Trophoblast cell (in vitro differentiated cells and primary cell): ENCODE data around the gene ENTPD8.

Source experiments
- DNase-seq, 2 donors: peaks; one replicate each; pipeline ENCODE4 v3.0.0-alpha.2; 2016
- H2AFZ ChIP-seq: 2 replicates; pipeline ENCODE4 v1.6.1; 2013; ENCODE audit warnings: low read length, moderate library complexity, mild to moderate bottlenecking; ENCODE audit not compliant: insufficient read depth, poor library complexity
- H2AK5ac ChIP-seq: 2 replicates; pipeline ENCODE4 v1.6.1; 2013; ENCODE audit warnings: mild to moderate bottlenecking, low read length
- H2BK120ac ChIP-seq: 2 replicates; pipeline ENCODE4 v1.6.1; 2013; ENCODE audit warnings: low read length, mild to moderate bottlenecking, moderate library complexity; ENCODE audit not compliant: insufficient read depth, poor library complexity
- H2BK12ac ChIP-seq: 2 replicates; pipeline ENCODE4 v1.6.1; 2013; ENCODE audit warnings: mild to moderate bottlenecking, low read length, moderate library complexity
- H2BK5ac ChIP-seq: 2 replicates; pipeline ENCODE4 v1.6.1; 2013; ENCODE audit warnings: low read length, low read depth, moderate library complexity, mild to moderate bottlenecking; ENCODE audit not compliant: poor library complexity
- H3K14ac ChIP-seq: 2 replicates; pipeline ENCODE4 v1.6.1; 2013; ENCODE audit warnings: mild to moderate bottlenecking, low read length
- H3K18ac ChIP-seq: 2 replicates; pipeline ENCODE4 v1.6.1; 2013; ENCODE audit warnings: mild to moderate bottlenecking, low read length
- H3K23ac ChIP-seq: 2 replicates; pipeline ENCODE4 v1.6.1; 2013; ENCODE audit warnings: low read length
- H3K27ac ChIP-seq: 2 replicates; pipeline ENCODE4 v1.5.1; 2013; ENCODE audit warnings: low read depth, mild to moderate bottlenecking, inconsistent platforms, low read length, moderate library complexity
- H3K27me3 ChIP-seq: 2 replicates; pipeline ENCODE4 v1.6.1; 2013; ENCODE audit warnings: inconsistent platforms, mild to moderate bottlenecking, low read length, moderate library complexity; ENCODE audit not compliant: insufficient read depth
- H3K36me3 ChIP-seq, 2 experiments: 1 replicate in 1 of 2; 2 replicates in 1 of 2; pipeline ENCODE4 v1.6.1; 2013; ENCODE audit warnings: low read length in 2 of 2, mild to moderate bottlenecking in 2 of 2, moderate library complexity in 1 of 2; ENCODE audit not compliant: insufficient read depth in 2 of 2, control insufficient read depth in 1 of 2
- H3K4ac ChIP-seq: 2 replicates; pipeline ENCODE4 v1.6.1; 2013; ENCODE audit warnings: low read depth, mild to moderate bottlenecking, low read length, moderate library complexity
- H3K4me1 ChIP-seq, 2 experiments: 1 replicate in 1 of 2; 2 replicates in 1 of 2; pipeline ENCODE4 v1.6.1; 2013; ENCODE audit warnings: low read length in 2 of 2, mild to moderate bottlenecking in 2 of 2, moderate library complexity in 1 of 2; ENCODE audit not compliant: insufficient read depth in 2 of 2, control insufficient read depth in 1 of 2
- H3K4me2 ChIP-seq: 2 replicates; pipeline ENCODE4 v1.6.1; 2013; ENCODE audit warnings: inconsistent platforms, mild to moderate bottlenecking, low read length, moderate library complexity
- H3K4me3 ChIP-seq: 2 replicates; pipeline ENCODE4 v1.5.1; 2013; ENCODE audit warnings: mild to moderate bottlenecking, low read depth, low read length, inconsistent platforms
- H3K79me1 ChIP-seq: one replicate; pipeline ENCODE4 v1.6.1; 2013; ENCODE audit warnings: low read length
- H3K79me2 ChIP-seq: 2 replicates; pipeline ENCODE4 v1.6.1; 2013; ENCODE audit warnings: low read length, mild to moderate bottlenecking; ENCODE audit not compliant: control insufficient read depth, insufficient read depth, poor library complexity
- H3K9ac ChIP-seq: 2 replicates; pipeline ENCODE4 v1.6.1; 2013; ENCODE audit warnings: mild to moderate bottlenecking, low read length
- H3K9me3 ChIP-seq: 2 replicates; pipeline ENCODE4 v1.6.1; 2013; ENCODE audit warnings: low read depth, mild to moderate bottlenecking, control low read depth, inconsistent platforms, low read length; ENCODE audit not compliant: insufficient read depth
- H4K12ac ChIP-seq: 2 replicates; pipeline ENCODE4 v1.6.1; 2013; ENCODE audit warnings: low read depth, mild to moderate bottlenecking, low read length, moderate library complexity
- H4K8ac ChIP-seq: 2 replicates; pipeline ENCODE4 v1.6.1; 2013; ENCODE audit warnings: low read depth, mild to moderate bottlenecking, low read length, moderate library complexity
- H4K91ac ChIP-seq: one replicate; pipeline ENCODE4 v1.6.1; 2013; ENCODE audit warnings: low read depth, mild to moderate bottlenecking, low read length, moderate library complexity
- WGBS: extraction: QIAGEN DNeasy Blood & Tissue Kit; methylation state at CpG from one replicate; pipeline ENCODE4 v1.1.7; 2013; ENCODE audit warnings: missing lambda C conversion rate; ENCODE audit not compliant: insufficient read length, insufficient coverage; ENCODE audit errors: extremely low coverage; 5-methylcytosine and 5-hydroxymethylcytosine counted together

The ENTPD8 gene

GRCh38 chr9:137416563-137417151 is 24.5 kb downstream of the ENTPD8 start:
- Histone ChIP-seq H3K9me3 (no peaks in the 10 kb centered on the region), H3K23ac (no peak overlapping the region), H3K14ac (no peak overlapping the region), H3K4ac (no peak overlapping the region), H3K79me1 (no peaks in the 10 kb centered on the region), H4K8ac (no peak overlapping the region), H2AK5ac (no peak overlapping the region), H3K27ac (no peak overlapping the region), H3K4me1 (peaks cover 0 to 4% of the 10 kb centered on the region in 2 experiments), H3K4me2 (no peak overlapping the region), H2AFZ (no peak overlapping the region), H2BK120ac (no peak overlapping the region), H3K9ac (no peak overlapping the region), H4K12ac (no peak overlapping the region), H3K79me2 (no peaks in the 10 kb centered on the region), H4K91ac (no peak overlapping the region), H3K36me3 (no peaks in the 10 kb centered on the region), H3K27me3 (no peaks in the 10 kb centered on the region), H3K18ac (no peak overlapping the region), H2BK5ac (no peak overlapping the region), H2BK12ac (no peak overlapping the region), H3K4me3 (no peak overlapping the region)
- DNase-seq = no peak
- no CpG with 5 or more reads among the region's 45 CpGs for WGBS

GRCh38 chr9:137416006-137416562 is 25.1 kb downstream of the ENTPD8 start:
- no peak overlapping the region for H3K4ac ChIP-seq
- H3K18ac ChIP-seq = no peak overlapping the region
- no peak overlapping the region for H4K12ac ChIP-seq
- no peak overlapping the region for H2AFZ ChIP-seq
- no peak for DNase-seq
- H3K4me3 ChIP-seq = no peak overlapping the region
- no peak overlapping the region for H3K4me2 ChIP-seq
- no peak overlapping the region for H3K9ac ChIP-seq
- H3K23ac ChIP-seq = no peak overlapping the region
- no peak overlapping the region for H2AK5ac ChIP-seq
- no peak overlapping the region for H3K14ac ChIP-seq
- H3K27me3 ChIP-seq = no peaks in the 10 kb centered on the region
- H3K36me3 ChIP-seq = no peaks in the 10 kb centered on the region
- no peak overlapping the region for H2BK12ac ChIP-seq
- no peak overlapping the region for H4K8ac ChIP-seq
- no CpG with 5 or more reads among the region's 23 CpGs for WGBS
- H3K27ac ChIP-seq = no peak overlapping the region
- H3K79me1 ChIP-seq = no peaks in the 10 kb centered on the region
- H2BK5ac ChIP-seq = no peak overlapping the region
- no peak overlapping the region for H4K91ac ChIP-seq
- H3K4me1 ChIP-seq = peaks cover 0 to 5% of the 10 kb centered on the region in 2 experiments
- no peak overlapping the region for H2BK120ac ChIP-seq
- H3K9me3 ChIP-seq = no peaks in the 10 kb centered on the region
- H3K79me2 ChIP-seq = no peaks in the 10 kb centered on the region

GRCh38 chr9:137415451-137415850 is 25.7 kb downstream of the ENTPD8 start:
- Histone ChIP-seq H3K18ac (no peak overlapping the region), H3K27ac (no peak overlapping the region), H2BK5ac (no peak overlapping the region), H2BK120ac (no peak overlapping the region), H3K9me3 (no peaks in the 10 kb centered on the region), H3K79me1 (no peaks in the 10 kb centered on the region), H3K4me2 (no peak overlapping the region), H3K4me3 (no peak overlapping the region), H2AK5ac (no peak overlapping the region), H3K14ac (no peak overlapping the region), H3K27me3 (no peaks in the 10 kb centered on the region), H2BK12ac (no peak overlapping the region), H3K23ac (no peak overlapping the region), H4K12ac (no peak overlapping the region), H3K4me1 (peaks cover 0 to 7% of the 10 kb centered on the region in 2 experiments), H3K36me3 (no peaks in the 10 kb centered on the region), H2AFZ (no peak overlapping the region), H4K91ac (no peak overlapping the region), H3K4ac (no peak overlapping the region), H4K8ac (no peak overlapping the region), H3K9ac (peak overlapping the region; percentile 64), H3K79me2 (peaks cover 2% of the 10 kb centered on the region)
- no CpG with 5 or more reads among the region's 5 CpGs for WGBS
- DNase-seq = no peak

GRCh38 chr9:137412431-137412830 is 28.7 kb downstream of the ENTPD8 start:
- Histone ChIP-seq H3K9me3 (no peaks in the 10 kb centered on the region), H3K4me3 (no peak overlapping the region), H2BK12ac (no peak overlapping the region), H3K14ac (no peak overlapping the region), H3K9ac (no peak overlapping the region), H3K4me2 (no peak overlapping the region), H3K27me3 (no peaks in the 10 kb centered on the region), H3K4ac (no peak overlapping the region), H3K4me1 (peaks cover 0 to 8% of the 10 kb centered on the region in 2 experiments), H4K91ac (no peak overlapping the region), H3K27ac (no peak overlapping the region), H2BK5ac (no peak overlapping the region), H4K8ac (no peak overlapping the region), H3K79me1 (no peaks in the 10 kb centered on the region), H3K79me2 (peaks cover 2% of the 10 kb centered on the region), H4K12ac (no peak overlapping the region), H3K18ac (no peak overlapping the region), H2AFZ (no peak overlapping the region), H2BK120ac (no peak overlapping the region), H3K23ac (no peak overlapping the region), H2AK5ac (no peak overlapping the region), H3K36me3 (peaks cover 0 to 2% of the 10 kb centered on the region in 2 experiments)
- no peak for DNase-seq
- no CpG with 5 or more reads among the region's 10 CpGs for WGBS
